GM19035 (cell line): ENCODE measurements around the gene CREBZF.
"Not testable (repeated sequence)": the region's sequence is repeated elsewhere in the genome, so short reads cannot be mapped to it uniquely, and the experiment has no call there.

ENCODE experiments used
- ATAC-seq: cut with Tn5 transposase; IDR thresholded peaks from one replicate; pipeline ENCODE4 v1.9.1; 2021; ENCODE audit not compliant: unreplicated experiment

CREBZF gene

DNA sequence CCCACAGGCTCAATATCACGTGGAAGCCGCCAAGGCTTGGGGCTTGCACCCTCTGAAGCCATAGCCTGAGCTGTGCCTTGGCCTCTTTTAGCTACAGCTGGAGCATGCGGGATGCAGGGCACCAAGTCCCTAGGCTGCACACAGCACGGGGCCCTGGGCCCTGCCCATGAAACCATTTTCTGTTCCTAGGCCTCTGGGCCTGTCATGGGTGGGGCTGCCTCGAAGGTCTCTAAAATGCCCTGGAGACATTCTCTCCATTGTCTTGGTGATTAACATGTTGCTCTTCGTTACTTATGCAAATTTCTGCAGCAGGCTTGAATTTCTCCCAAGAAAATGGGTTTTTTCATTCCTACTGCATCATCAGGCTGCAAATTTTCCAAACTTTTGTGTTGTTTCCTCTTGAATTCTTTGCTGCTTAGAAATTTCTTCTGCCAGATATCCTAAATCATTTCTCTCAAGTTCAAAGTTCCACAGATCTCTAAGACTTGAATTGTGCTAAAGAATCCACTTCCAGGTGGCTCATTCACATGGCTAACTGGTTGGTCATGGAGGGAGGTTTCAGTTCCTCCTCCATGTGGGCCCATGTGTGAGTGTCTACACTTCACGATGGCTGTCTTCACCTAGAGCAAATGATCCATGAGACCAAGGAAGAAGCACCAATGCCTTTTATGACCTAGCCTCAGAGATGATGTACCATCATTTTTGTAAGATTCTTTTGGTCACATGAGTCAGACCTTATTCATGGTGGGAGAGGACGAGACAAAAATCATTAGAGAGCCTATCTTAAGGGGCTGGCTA, 7.4 kb upstream of the CREBZF start:
- no peak for ATAC-seq

DNA sequence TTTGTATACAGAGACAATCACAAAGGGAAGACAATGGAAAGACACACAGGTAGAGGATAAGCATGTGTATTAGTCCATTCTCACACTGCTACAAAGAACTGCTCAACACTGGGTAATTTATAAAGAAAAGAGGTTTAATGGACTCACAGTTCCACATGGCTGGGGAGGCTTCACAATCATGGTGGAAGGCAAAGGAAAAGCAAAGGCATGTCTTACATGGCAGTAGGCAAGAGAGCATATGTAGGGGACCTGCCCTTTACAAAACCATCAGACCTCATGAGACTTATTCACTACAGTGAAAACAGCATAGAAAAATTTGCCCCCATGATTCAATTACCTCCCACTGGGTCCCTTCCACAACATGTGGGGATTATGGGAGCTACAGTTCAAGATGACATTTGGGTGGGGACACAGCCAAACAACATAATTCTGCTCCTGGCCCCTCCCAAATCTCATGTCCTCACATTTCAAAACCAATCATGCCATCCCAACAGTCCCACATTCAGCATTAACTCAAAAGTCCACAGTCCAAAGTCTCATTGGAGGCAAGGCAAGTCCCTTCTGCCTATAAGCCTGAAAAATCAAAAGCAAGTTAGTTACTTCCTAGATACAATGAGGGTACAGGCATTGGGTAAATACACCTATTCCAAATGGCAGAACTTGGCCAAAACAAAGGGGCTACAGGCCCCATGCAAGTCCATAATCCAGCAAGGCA, 6.2 kb upstream of the CREBZF start:
- not testable (repeated sequence) for ATAC-seq

DNA sequence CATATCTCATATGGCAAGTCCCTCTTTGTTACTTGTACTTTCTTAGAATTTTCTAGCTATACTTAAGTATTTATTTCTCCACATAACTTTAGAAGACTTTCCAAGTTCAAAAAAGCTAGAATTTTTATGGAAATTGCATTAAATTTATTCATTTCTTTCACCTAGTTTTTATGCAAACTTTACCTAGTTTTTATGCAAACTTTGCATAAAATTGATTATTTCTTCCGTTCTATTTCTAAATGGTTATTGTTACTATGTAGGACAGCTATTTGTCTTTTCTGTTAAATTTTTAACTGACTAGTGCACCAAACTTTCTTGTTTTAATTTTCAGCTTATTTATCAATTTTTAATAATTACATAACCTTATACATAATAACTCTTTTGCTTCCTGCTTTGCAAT, 3.2 kb upstream of the CREBZF start:
- no peak for ATAC-seq

DNA sequence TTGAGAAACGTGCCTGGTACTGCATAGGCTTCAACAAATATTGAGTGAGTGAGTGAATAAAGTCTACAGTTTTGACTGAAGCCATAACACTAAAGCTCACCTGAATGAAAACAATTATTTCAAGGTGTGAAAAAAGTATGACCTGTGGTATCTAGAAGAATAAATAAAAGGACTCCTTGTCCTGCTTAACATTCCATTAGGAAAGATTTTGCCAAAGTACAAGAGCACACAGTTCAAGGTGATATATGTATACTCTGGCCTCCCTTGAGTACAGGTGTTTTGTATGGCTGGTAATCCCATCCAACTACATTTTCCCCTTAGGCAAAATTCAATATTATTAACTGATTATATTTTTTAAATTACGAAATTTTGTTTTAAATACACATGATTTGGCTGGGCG, 1.8 kb upstream of the CREBZF start:
- no peak for ATAC-seq

DNA sequence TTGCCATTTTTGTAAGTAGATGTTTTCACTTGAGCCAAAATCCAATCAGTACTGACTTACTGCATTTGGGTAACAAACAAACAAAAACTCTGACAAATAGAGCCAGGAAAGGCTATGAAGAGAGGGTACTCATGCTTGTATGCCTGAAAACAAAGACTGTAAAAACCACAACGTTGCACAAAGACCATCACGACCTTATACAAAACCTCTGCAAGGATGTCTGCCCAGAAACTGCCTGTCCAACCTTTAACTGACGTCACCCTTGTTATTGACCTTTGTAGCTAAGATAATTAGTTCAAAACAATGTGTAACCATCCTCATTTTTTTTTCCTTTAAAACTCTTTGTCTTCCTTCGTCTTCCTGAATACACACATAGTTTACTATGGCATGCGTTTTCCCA, 804 bp upstream of the CREBZF start:
- no peak for ATAC-seq

- peak; percentile 74 for ATAC-seq
These were observed 945 bp downstream of the CREBZF start for GRCh38 chr11:85663753-85664614.

DNA sequence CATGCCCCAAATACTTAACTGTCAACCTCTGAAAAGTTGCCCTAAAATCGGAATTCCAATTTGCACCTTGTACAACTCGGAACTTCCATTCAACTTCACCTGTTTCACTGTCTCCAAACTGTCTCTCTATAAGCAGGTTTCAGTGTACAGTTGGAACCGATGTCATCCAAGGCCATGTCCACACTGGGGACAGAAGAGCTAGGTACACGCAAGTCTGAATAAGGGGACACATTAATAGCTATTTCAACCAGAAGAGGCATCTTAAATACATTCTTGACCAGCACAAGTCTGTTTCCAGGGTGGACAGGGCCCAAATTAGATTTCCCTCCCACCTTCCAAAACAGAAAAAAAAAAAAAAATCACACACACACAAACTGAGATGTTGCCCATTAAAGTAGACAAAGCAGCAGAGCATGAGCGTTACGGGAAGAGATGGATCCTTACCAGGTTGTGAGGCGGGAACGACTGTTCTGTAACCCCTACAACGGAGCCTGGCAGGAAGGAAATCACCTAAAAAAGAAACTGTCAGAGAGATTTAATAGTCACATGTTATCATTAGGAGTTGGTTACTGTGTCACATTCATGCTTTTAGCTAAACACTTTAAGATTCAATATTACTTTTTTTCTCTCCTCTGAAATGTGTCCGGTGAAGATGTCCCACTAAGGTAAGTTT, 1.7 kb downstream of the CREBZF start:
- no peak for ATAC-seq

DNA sequence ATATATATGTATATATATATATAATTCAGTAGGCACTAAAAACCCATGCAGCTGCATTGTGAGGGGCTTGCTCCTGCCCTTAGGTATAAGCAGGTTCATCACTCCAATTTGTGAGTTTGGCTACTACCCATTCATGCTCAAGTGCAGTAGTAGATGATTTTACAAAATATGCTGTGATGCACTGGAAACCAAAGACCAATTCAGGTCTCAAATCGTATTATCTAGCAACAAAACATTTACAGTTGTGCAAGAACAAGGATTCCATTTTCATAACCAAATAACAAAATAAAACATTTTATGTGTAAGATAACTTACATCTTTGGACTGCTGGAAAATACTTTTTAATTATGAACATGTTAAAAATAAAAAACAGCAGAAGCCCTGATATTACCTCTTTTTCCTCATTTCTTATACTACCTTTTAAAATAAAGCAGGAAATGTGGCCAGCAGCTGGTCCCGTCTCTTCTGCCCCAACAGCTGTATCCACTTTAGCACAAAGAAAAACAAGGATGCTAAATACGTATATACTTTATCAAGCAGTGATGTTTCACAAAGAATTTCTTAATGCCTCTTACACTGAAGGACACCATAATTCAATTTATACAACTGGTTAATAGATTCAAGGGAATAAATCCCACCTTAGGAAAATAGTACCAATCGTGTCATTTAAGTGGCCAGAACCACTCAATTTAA, 2.8 kb downstream of the CREBZF start:
- ATAC-seq = no peak

GRCh38 chr11:85658180-85658579, 6.7 kb downstream of the CREBZF start:
- ATAC-seq = no peak

DNA sequence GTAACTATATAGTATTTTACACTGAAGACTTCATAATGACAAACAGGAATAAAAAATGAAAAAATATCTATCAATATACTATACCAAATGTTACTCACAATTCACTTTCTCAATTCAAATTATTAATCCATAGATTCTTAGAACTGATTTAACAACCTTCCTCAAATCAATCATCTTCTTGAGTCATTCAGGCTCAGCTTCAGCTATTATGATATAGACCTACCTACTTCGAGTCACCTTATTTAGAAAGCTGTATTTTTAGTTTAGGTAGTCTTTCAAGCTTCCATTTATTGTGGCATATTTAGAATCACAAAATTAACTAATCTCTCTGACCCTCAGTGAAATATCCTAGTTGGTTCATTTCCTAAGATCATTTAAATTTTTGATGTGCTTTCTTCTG, 8.2 kb downstream of the CREBZF start:
- no peak for ATAC-seq

DNA sequence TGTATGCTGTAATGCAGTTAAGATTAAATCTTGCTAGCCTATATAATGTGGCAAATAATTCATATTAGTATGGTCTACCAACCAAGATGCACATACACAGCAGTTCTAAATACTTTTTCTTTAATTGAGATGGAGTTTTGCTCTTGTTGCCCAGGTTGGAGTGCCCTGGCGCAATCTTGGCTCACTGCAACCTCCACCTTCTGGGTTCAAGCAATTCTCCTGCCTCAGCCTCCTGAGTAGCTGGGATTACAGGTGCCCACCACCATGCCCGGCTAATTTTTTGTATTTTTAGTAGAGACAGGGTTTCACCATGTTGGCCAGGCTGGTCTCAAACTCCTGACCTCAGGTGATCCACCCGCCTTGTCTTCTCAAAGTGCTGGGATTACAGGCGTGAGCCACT, 10.6 kb downstream of the CREBZF start:
- ATAC-seq = not testable (repeated sequence)

GRCh38 chr11:85652786-85653447, 12.0 kb downstream of the CREBZF start:
- no peak for ATAC-seq

- ATAC-seq = no peak
These were observed 13.8 kb downstream of the CREBZF start for GRCh38 chr11:85651118-85651517.

DNA sequence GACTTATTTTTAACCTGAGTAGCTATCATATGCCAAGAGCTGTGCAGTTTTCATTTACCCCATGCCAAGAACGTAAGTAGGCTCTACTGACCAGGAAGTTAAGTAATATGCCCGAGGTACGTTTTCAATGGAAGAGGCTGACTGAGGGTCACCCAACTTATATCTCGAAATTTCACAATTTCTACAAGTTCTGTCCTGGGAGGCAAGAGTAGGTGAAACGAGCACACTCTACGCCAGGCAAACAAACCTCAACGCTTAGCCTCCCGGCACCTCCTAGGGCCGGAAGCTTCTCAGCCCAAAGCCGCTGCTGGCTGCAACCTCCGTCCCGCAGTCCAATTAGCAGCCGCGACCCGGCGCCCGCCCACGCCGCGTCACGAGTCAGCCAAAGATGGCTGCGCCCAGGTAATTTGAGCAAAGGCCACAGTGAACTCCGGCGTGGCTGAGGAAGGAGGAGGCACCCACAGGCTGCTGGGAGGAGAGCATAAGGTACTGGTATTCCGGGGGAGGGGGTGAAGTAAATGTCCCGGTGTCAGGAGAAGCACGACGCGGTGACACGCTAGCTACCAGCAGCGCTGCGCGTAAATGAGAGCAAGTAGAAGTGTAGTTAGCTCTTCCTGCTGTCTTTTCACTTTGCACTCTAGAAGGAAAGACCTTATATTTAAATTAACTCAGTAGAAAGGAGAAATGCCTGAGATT, 17.2 kb downstream of the CREBZF start, which contains the start of gene TMEM126A:
Gene TMEM126A, plus strand, starts transcription at position 364 of the 696 bp plus-strand sequence. CDS start 2,289 bp downstream, outside the sequence.
- ATAC-seq = peak; percentile 99

DNA sequence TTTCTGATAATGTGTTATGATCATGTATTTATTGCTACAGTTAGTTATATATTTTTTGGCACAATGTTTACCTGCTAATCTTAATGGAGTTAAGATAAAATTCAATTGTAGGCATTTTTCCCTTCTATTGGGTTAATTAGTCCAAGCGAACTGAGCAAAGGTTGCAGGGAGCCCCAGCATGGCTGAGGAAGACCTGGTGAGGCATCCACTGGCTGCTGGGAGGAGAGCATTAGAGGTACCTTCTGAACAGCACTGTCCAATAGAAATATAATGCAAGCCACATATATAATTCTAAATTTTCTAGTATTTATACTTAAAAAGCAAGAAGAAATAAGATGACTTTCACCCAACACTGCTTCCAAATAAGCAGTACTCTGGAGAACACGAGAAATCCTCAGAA, 17.9 kb downstream of the CREBZF start:
- peak; percentile 7 for ATAC-seq

GRCh38 chr11:85643191-85643614, 21.7 kb downstream of the CREBZF start:
- ATAC-seq = no peak

DNA sequence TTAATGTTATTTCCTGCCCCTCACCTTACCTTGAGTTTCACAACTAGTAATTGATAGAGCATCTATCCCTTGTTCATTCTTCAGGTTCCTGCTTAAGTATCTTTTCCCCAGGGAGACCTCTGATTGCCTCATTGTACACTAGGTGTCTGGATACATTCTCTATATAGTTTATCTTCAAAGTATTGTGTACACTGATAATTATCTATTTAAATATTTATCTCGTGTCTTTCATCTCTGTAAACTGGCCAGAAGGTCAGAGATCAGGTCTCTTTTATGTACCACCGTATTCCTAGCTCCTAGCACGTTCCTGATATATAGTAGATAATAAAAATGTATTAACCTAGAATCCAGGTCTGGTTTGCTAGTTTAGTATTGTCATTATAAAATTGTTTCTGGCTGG, 30.2 kb downstream of the CREBZF start:
- no peak for ATAC-seq

DNA sequence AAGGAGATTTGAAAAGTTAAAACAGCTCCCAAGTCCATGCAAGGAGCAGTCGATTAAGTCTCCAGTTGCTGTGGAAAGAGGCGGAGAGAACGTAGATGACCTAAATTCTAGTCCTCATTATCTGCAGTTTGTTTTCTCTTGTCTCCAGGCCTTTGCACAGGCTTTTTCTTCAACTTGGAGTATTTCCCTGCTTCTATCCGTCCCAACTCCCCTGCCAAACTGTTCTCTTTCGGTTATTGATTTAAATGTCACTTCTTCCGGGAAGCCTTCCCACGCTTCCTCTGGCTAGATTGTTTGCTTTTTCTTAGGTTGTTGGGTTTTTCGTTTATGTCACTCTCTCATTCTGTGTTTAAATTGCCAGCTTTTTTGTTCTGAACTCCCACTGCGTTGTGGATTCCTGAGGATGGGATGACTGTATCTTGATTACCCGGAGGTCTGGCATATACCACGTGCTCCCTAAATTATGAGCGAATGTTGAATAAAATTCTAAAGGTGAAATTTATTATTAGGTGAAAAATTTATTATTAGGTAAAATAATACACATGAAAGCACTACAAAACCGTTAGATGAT, 36.1 kb downstream of the CREBZF start:
- ATAC-seq = peak; percentile 11
